NB4 (cell line): ENCODE results near the gene BCL2.

Experiments used
- MYC ChIP-seq: IDR thresholded peaks from 2 replicates; pipeline ENCODE4 v1.6.1; 2011; ENCODE audit warnings: low read depth, low read length
- TF ChIP-seq, protein P1 (sequence below): IDR thresholded peaks from one replicate; pipeline ENCODE4 v1.5.1; 2012; ENCODE audit warnings: low read depth, low read length

DNA sequence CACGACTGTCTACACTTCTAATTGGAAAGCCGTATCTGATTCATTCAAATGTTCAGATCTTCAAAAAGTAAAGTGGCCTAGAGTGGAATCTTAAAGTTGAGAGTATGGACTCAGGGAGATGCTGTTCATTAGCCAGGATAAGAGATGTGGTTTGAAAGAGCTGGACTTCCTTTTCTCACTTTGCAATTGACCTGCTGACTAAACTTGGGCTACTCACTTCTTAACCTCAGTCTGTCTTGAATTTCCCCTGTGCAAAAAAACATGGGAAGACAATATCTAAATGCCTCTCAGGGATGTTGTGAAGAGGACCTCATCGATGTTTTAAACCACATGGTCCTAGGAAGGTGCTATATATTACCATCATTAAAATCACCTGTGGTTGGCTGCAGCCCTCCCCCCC, 64.1 kb downstream of the BCL2 start:
- TF ChIP-seq, protein P1, sequence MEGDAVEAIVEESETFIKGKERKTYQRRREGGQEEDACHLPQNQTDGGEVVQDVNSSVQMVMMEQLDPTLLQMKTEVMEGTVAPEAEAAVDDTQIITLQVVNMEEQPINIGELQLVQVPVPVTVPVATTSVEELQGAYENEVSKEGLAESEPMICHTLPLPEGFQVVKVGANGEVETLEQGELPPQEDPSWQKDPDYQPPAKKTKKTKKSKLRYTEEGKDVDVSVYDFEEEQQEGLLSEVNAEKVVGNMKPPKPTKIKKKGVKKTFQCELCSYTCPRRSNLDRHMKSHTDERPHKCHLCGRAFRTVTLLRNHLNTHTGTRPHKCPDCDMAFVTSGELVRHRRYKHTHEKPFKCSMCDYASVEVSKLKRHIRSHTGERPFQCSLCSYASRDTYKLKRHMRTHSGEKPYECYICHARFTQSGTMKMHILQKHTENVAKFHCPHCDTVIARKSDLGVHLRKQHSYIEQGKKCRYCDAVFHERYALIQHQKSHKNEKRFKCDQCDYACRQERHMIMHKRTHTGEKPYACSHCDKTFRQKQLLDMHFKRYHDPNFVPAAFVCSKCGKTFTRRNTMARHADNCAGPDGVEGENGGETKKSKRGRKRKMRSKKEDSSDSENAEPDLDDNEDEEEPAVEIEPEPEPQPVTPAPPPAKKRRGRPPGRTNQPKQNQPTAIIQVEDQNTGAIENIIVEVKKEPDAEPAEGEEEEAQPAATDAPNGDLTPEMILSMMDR, result no peak
- no peak for TF ChIP-seq MYC
